Kidney glomerular epithelial cell (primary cell): ENCODE results near the gene ANKRD35.
"Not testable (repeated sequence)": the region's sequence is repeated elsewhere in the genome, so short reads cannot be mapped to it uniquely, and the experiment has no call there.

ENCODE experiments used
- DNase-seq: peaks from one replicate; lab custom pipeline; 2025; lab: John Stamatoyannopoulos, UW

The ANKRD35 gene

DNA sequence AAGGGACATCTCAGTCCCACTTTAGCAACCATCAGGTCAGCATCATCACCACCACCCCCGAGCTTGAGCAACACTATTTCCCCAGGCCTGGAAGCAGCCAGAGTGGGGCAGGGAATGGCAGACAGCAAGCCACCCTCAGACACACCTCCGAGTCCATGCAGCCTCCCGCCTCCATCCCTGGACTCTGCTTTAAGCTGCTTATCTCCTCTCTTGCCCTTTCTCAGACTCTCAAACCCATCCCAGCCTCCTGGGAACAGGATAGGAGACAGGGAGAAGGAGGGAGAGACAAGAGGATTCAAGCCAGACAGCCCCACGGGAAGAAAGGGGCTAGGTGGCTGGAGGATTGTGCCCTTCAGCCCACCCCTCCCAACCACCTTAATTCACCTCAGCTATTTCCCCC lies 28.5 kb downstream of the ANKRD35 start:
- DNase-seq = no peak

DNA sequence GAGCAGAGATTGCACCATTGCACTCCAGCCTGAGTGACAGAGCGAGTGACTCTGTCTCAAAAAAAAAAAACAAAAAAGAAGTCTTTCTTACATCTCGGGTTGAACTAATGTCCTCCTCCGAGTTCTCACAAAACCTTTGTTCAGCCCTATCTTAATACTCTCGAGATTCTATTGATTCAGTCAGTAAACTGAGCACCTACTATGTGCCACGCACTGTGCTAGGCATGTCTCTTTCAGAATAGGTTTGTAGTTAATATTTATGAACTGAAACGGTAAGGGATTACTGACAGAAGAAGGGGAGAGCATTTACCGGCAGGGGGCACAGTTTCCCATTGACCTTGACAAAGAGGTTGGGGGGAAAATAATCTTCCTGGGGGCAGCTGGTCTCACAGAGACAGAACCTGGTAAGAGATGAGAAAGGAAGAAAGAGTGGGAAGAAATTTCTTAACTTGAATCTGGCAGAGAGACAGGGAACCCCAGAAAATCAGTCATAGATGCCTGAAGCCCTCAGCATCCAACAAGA lies 30.2 kb downstream of the ANKRD35 start:
- no peak for DNase-seq

DNA sequence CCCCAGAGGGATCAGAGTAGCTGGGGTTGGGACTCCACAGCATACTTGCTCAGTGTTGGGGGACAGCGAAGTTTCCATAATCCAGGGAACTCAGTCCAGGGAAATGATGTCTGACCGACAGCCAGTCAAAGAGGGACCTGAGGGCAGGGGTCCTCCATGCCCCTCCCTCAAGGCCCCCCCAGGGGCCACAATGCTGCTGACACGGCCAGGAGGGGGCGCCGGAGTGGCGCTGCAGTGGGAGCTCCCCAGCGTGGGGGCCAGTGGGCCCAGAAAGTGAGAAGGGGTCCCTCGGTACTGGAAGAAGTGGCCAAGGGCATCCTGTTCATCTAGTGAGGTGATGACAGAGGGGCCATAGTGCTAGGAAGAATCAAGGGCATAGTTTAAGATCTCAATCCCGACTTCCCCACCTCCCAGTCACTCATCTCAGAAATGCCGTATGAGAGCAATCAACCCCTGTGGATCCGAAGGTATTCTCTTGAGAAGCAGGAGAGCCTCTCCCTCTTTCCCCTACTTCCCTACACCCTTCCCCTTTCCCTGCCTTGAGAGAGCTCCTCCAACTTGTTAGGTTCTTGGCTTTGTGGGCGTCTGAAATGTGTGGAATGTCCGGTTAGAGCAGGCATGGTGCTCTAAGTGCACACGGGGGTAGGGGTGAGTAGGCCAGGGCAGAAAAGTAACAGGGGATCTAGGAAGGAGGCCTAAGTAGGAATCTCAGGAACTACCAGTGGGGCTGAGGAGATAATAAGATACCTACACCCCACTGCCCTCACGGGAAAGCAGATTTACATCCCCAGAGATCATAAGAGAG lies 36.1 kb downstream of the ANKRD35 start:
- peak; percentile 24 for DNase-seq

DNA sequence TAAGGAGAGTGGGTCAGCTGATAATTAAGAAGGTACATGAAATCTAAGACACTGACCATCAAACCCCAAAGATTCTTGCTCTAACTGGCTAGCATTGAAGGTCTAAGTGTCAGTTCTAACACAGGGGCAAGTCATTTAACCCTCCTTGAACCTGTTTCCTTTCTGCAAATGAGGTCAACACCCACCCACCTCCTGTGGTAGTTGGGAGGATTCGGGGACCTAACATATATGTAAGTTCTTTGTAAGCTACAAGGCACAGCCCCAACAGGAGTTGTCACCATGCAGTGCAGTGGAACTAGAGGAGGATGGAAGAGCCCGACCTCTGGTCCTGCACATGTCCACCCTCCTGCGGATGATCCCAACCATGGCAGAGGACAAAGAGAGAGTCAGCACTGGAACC lies 37.8 kb downstream of the ANKRD35 start:
- no peak for DNase-seq

DNA sequence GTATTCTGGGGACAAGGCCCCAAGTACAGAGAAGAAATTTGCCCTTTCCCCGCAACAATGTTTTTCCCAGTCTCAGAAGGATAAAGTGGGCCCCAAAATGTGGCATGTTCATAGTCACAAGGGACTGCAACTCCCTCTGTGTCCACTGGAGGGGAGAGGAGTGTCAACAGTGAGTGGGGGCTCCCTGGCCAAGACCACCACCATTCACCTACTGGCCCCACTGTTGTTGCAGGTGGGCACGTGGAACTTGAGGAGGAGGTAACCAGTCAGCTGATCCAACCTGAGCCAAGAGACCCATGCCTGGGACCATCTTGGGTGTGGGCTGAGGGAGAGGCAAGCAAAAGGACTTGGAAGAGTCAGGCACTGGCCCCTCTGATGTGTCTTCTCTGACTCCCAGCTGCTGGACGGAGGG lies 39.5 kb downstream of the ANKRD35 start:
- no peak for DNase-seq

DNA sequence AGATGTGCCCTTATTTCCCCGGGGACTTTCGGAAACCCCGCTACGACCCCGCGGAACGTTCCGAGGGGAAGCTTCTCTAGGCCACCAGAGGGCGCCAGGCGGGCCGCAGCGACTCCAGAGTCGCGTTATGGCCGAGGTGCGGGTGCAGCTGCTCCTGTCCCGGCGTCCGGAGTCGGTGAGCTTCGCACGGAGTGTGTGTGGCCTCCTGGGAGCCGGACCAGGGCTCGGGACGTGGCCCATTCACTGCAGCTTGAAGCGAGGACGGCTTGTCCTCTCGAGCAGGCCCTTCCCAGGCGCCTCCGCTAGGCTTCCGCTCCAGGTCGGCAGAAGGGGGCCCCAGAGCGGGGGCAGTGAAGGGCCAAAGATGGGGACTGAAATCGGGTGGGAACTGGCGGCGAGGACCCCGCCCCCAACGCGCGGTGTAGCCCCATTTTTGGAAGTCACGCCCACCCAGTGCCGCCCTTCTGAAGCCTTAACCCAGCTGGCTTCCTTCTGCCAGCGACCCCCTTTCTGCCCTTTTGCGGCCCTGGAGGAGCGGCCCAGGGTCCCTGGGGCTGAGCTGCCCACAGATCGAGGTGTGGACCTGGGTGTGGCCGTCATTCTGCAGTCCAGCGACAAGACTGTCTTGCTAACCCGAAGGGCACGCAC lies 40.0 kb downstream of the ANKRD35 start, which contains the start of gene NUDT17:
Gene NUDT17 (plus strand): TSS at position 117 of the 648 bp plus-strand sequence. CDS start 11 bp downstream, at position 128.
- DNase-seq = peak; percentile 58

DNA sequence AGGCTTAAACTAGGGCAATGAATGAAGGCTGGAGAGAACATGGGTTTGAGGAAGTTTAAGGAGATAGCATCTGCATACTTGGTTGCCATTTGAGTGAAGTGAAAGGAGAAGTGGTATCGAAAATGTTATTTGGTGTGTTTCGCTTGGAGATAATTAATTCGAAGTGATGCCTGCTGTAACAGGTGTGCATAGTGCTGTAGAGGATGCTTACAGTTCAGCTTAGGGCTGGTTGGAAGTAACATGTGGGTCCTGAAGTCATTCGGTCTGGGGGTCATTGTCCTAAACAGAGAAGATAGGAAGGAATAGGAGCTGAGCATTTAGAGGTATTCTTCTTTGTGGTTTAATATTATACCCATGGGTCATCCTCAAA lies 40.5 kb downstream of the ANKRD35 start:
- no peak for DNase-seq

DNA sequence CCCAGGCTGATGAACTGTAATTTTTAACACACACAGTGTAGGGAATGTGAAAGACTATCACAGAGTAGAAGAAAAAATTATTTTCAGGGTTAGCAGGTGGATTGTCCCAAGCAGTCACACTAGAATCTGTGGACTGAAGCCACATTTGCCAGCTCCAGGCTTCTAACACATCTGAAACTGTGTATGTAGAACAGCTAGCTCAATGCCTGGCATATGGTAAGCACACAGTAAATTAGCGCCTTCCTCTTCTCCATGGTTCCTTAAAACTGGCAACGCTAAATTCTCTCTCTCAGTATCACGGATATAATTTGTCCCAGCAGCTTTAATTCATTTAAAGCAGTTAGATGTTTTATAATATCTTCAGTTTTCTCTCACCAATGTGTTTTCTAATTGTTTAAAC lies 42.6 kb downstream of the ANKRD35 start:
- no peak for DNase-seq

DNA sequence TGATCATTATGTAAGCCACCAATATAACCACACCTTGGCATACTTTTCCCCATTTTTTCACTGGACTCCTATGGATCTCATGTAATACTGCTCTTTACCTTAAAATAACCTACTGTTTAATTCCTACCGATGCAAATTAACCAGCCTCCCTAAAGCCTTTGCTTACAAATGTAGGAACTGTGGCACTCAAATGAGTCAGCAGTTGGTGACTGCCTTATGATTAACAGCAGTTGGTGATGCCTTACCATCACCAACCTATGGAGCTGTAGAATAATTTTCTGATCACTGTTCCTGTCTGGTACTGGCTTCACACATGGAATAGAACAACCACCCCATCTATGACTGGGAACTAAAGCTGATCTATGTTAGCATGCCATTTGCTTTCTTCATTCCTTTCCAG lies 48.0 kb downstream of the ANKRD35 start:
- no peak for DNase-seq

DNA sequence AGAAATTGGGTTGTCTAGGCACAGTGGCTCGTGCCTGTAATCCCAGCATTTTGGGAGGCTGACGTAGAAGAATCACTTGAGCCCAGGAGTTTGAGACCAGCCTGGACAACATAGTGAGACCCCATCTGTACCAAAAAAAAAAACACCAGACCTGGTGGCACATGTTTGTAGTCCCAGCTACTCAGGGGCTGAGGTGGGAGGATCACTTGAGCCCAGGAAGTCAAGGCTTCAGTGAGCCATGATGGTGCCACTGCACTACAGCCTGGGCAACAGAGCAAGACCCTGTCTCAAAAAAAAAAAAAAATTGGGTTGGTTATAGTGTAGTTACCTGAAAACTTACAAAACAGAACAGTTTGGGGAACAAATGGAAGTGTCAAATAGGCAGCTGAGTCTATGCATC lies 54.9 kb downstream of the ANKRD35 start:
- DNase-seq = not testable (repeated sequence)

DNA sequence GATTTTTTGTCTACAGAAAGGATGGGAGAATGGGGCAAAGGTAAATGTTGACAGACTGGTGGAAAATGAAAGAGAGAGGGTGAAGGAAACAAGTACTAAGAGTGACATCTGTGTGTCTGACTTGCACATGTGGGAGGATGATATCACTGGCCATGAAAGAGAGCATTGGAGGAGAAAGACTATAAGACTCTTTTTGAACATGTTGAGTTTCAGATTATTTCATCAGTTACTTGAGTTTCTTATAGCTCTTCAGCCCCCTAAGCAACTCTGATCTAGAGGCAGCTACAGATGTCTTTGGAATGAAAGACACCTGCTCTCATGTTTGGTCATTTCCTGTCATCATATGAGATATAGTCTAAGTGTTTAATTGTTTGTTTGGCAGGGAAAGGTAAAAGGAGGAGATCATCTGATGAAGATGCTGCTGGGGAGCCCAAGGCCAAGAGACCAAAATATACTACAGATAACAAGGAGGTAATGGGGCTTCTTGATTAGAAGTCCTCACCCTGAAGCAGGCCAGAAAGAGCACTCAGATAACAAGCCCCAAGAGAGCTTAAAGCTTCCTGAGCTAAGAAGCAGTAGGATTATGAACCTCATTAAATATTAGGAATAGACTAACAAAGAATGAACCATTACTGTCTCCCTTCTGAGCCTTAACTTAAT lies 57.2 kb downstream of the ANKRD35 start:
- no peak for DNase-seq

DNA sequence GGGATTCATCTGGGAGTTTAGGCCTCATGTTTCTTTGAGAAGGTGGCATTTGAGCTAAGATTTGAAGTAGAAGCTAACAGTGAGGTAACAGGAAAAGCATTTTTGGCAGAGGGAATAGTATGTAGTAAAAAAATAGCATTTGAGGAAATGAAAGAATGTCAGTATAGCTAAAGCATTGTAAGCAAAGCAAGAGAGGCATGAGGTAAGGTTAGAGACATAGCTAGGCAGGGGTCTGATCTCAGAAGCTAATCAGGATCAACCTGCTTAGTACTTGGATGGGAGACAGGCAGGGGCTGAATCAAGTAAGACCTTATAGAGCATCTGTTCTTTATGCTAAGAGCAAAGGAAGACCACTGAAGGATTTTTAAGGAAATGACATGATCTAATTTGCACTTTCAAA lies 57.7 kb downstream of the ANKRD35 start:
- no peak for DNase-seq

DNA sequence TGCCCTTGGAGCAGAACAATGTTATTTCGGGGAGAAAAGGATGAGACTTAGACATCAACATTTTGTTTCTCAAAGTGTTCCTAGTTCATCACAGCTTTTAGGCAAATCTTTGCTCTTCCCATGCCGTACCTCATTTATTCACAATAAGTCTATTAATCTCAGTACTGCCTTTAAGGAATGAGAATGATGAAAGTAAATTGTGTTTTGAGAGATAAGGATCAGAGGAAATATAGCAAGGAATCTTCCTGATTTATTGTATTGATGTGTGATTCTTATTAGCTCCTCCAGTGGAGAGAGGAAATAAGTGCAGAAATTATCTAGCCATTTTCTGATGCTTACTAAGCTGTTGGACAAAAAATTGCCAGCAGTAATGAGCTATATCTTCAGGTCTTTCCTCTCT lies 59.6 kb downstream of the ANKRD35 start:
- DNase-seq = peak; percentile 1

DNA sequence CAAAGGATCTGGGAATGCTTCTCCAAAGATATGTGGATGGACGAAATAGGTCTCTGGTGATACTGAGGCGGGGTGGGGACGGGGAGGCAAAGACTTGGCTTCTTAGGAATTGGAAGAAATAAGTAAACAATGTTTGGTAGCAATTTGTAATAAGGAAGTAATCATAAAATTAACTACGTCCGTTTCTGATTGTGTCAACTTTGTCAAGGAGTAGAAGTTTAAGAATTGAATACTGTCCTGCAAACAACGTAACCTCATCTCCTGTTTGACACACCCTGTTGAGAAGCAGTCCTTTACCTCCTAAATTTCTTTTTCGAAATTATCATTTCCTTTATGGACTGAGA lies 61.2 kb downstream of the ANKRD35 start:
- peak; percentile 30 for DNase-seq

DNA sequence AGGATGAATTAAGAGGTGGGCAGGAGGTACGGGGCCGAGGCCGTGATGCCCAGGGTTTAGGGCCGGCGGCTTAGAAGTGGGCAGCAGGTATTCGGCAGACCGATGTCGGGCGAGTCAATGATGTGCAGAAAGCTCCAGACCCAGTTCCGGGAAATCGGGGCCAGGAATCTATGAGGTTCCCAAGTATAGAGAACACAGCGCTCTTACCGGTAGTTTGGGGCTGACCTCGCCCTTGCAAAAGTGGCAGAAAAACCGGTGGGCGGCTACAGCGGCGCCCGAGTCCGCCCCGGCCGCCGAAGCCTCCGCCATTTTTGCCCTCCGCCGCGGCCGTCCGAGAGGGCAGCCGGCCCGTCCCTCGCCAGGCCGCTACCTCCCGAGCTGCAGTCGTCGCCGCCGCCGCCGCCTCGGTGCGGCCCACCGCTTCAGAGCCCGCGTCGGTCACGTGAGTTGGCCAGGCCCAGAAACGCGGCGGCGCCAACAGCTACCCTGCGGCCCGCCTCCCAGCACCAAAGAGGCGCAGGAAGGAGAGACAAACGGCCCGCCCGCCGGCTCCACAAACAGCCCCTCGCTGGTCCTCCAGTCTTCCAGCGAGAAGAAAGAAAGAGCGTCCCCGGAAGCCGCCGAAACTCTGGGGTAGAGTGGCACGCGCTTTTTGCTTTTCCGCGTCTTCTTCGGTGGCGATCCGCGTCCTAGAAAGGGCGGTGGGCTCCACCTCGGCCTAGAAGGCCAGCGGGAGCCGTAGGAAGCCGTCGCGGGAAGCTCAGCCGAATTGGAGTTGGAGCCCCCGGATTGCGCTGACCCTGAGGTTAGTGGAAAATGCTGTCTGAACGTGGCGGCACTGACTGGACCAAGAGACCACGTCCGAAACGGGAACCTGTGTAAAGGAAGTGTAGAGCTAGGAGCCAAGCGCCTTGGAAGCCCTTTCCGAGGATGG lies 61.8 kb downstream of the ANKRD35 start, which contains the start of the genes POLR3C and RNF115:
Gene POLR3C (plus strand): TSS at position 636 of the 934 bp plus-strand sequence. CDS start 1,577 bp downstream, outside the sequence.
Gene RNF115 (minus strand): TSS at position 531 of the 934 bp plus-strand sequence. CDS start 222 bp downstream, at position 309.
- peak; percentile 83 for DNase-seq

DNA sequence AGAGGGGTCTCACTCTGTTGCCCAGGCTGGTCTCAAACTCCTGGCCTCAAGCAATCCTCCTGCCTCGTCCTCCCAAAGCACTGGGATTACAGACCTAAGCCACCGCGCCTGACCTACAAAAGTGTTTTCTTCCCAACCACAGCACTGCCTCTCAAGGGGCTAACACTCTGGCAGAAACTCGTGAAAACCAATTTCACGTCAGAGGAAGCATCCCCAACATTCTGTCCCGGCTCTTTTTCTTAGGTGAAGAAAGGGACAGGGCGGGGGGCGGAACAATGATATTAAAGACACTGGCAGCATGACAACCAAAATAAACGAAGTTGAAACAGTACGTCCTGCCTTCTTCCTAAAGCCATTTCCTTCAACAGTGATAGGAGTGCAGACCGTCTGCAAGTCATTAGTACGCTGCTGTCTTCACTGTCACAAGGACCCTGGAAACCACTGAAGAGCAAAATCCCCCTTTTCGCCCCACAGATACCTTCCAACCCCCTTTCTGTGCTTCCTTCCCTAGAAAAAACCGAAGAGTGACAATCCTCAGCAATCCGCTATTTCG lies 62.8 kb downstream of the ANKRD35 start:
- DNase-seq = not testable (repeated sequence)

DNA sequence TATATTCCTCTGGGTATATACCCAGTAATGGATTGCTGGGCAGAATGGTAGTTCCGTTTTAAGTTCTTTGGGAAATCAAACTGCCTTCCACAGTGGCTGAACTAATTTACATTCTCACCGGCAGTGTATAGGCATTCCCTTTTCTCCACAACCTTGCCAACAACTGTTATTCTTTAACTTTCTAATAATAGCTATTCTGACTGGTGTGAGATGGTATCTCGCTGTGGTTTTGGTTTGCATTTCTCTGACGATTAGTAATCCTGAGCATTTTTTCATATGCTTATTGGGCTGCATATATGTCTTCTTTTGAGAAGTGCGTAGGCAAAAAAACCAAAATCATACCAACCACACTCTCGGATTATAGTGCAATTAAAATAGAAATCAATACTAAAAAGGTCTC lies 67.6 kb downstream of the ANKRD35 start:
- peak; percentile 41 for DNase-seq
